ENCODE data around the gene DEDD2.
A peak's percentile ranks its signal among the peaks of the same experiment; 100 is the strongest.

The DEDD2 gene

GRCh38 chr19:42198676-42199439 lies 18.6 kb downstream of the DEDD2 start:
- peak; percentile 70 for DNase-seq

GRCh38 chr19:42197375-42197817 lies 20.1 kb downstream of the DEDD2 start:
- no peak for DNase-seq

GRCh38 chr19:42196011-42197001 lies 21.2 kb downstream of the DEDD2 start:
- DNase-seq, result no peak

- no peak for DNase-seq
Observed at GRCh38 chr19:42193706-42194105, 23.8 kb downstream of the DEDD2 start.

- no peak for DNase-seq
Observed at GRCh38 chr19:42193294-42193693, 24.2 kb downstream of the DEDD2 start.

- no peak for DNase-seq
Observed at GRCh38 chr19:42191855-42192254, 25.6 kb downstream of the DEDD2 start.

- DNase-seq, result no peak
Observed at GRCh38 chr19:42191330-42191729, 26.1 kb downstream of the DEDD2 start.

- DNase-seq, result no peak
Observed at GRCh38 chr19:42189133-42189532, 28.3 kb downstream of the DEDD2 start.

GRCh38 chr19:42188665-42189064 lies 28.8 kb downstream of the DEDD2 start:
- DNase-seq, result no peak

- no peak for DNase-seq
Observed at GRCh38 chr19:42185277-42185676, 32.2 kb downstream of the DEDD2 start.

GRCh38 chr19:42184401-42184861 lies 33.0 kb downstream of the DEDD2 start:
- peak; percentile 68 for DNase-seq

GRCh38 chr19:42178791-42179674 lies 38.4 kb downstream of the DEDD2 start:
- DNase-seq, result no peak

GRCh38 chr19:42177686-42178019 lies 39.8 kb downstream of the DEDD2 start:
- DNase-seq, result no peak

GRCh38 chr19:42176990-42177685 lies 40.3 kb downstream of the DEDD2 start:
- peak; percentile 74 for DNase-seq

GRCh38 chr19:42176649-42176989 lies 40.9 kb downstream of the DEDD2 start:
- no peak for DNase-seq

GRCh38 chr19:42175952-42176648 lies 41.4 kb downstream of the DEDD2 start:
- no peak for DNase-seq

GRCh38 chr19:42174958-42175734 lies 42.3 kb downstream of the DEDD2 start:
- no peak for DNase-seq

GRCh38 chr19:42174188-42174587 lies 43.3 kb downstream of the DEDD2 start:
- DNase-seq, result no peak

GRCh38 chr19:42173695-42174094 lies 43.8 kb downstream of the DEDD2 start:
- DNase-seq, result no peak

GRCh38 chr19:42172261-42172660 lies 45.2 kb downstream of the DEDD2 start:
- no peak for DNase-seq

- no peak for DNase-seq
Observed at GRCh38 chr19:42170715-42171114, 46.8 kb downstream of the DEDD2 start.
